Right lung (tissue), 5 donors: ENCODE results near the gene NUMBL. TPM values are rescaled to one million over a fixed set of nuclear protein-coding genes. Genes with fewer than 3 reads are reported as not detected.
A peak's percentile ranks its signal among the peaks of the same experiment; 100 is the strongest.

ENCODE experiments used
- DNase-seq, 2 donors: peaks; one replicate each; pipeline ENCODE4 v3.0.0-alpha.2; 2013
- polyA plus RNA-seq, 5 donors: library from polyadenylated mRNA; unstranded; fragments of 120-200 nt; gene quantifications; one replicate each; pipeline versions ENCODE4 v1.2.1 to v1.2.3, GENCODE V29; 2013; ENCODE audit warnings: inconsistent platforms in 1 of 5, low replicate concordance in 1 of 5; ENCODE audit not compliant: insufficient read length in 5 of 5, insufficient read depth in 1 of 5

Gene NUMBL
- polyA plus RNA-seq, 5 donors: 10.3 to 20.5 (median 15.4) TPM

- DNase-seq: peak; percentile 98 to 99
Measured at GRCh38 chr19:40716482-40717324, 26.3 kb upstream of the NUMBL start, which contains the start of the genes COQ8B and ITPKC. Gene COQ8B (minus strand): TSS chr19:40716886. CDS start chr19:40714632, 2,254 bp downstream. Gene ITPKC (plus strand): TSS chr19:40717112. CDS start chr19:40717136, 24 bp downstream.

GRCh38 chr19:40716031-40716481 lies 25.6 kb upstream of the NUMBL start:
- no peak for DNase-seq

- DNase-seq: peak; percentile 91 to 92
Measured at GRCh38 chr19:40714441-40715299, 24.2 kb upstream of the NUMBL start.

- no peak for DNase-seq
Measured at GRCh38 chr19:40713939-40714338, 23.5 kb upstream of the NUMBL start.

- no peak for DNase-seq
Measured at GRCh38 chr19:40709817-40710216, 19.4 kb upstream of the NUMBL start.

GRCh38 chr19:40707615-40708014 lies 17.2 kb upstream of the NUMBL start:
- no peak for DNase-seq

GRCh38 chr19:40705950-40706619 lies 15.6 kb upstream of the NUMBL start:
- DNase-seq: no peak

GRCh38 chr19:40705362-40705651 lies 14.9 kb upstream of the NUMBL start:
- DNase-seq: no peak

GRCh38 chr19:40704491-40705361 lies 14.3 kb upstream of the NUMBL start:
- no peak for DNase-seq

- no peak for DNase-seq
Measured at GRCh38 chr19:40703029-40703755, 12.7 kb upstream of the NUMBL start.

GRCh38 chr19:40702337-40703012 lies 12.0 kb upstream of the NUMBL start:
- DNase-seq: no peak

GRCh38 chr19:40701758-40702157 lies 11.3 kb upstream of the NUMBL start:
- DNase-seq: no peak

- DNase-seq: no peak
Measured at GRCh38 chr19:40700083-40700482, 9.6 kb upstream of the NUMBL start.

- no peak for DNase-seq
Measured at GRCh38 chr19:40697007-40697406, 6.6 kb upstream of the NUMBL start.

- no peak for DNase-seq
Measured at GRCh38 chr19:40695881-40696280, 5.4 kb upstream of the NUMBL start.

GRCh38 chr19:40693896-40694295 lies 3.4 kb upstream of the NUMBL start:
- DNase-seq: no peak

- no peak for DNase-seq
Measured at GRCh38 chr19:40693150-40693788, 2.8 kb upstream of the NUMBL start.

- DNase-seq: no peak
Measured at GRCh38 chr19:40692212-40692551, 1.7 kb upstream of the NUMBL start.

- DNase-seq: no peak
Measured at GRCh38 chr19:40691421-40692211, 1.2 kb upstream of the NUMBL start.
